HUES48 (cell line): ENCODE data around the gene ZC3H10.

ENCODE experiments used
- H3K27ac ChIP-seq: one replicate; pipeline ENCODE4 v1.7.0; 2013; ENCODE audit warnings: low read depth, low read length, inconsistent platforms
- H3K27me3 ChIP-seq: 2 replicates; pipeline ENCODE4 v1.6.1; 2013; ENCODE audit warnings: mild to moderate bottlenecking, low read length; ENCODE audit not compliant: control insufficient read depth, insufficient read depth
- H3K36me3 ChIP-seq: 2 replicates; pipeline ENCODE4 v1.6.1; 2013; ENCODE audit warnings: low read length; ENCODE audit not compliant: control insufficient read depth, insufficient read depth
- H3K4me1 ChIP-seq: 2 replicates; pipeline ENCODE4 v1.6.1; 2013; ENCODE audit warnings: mild to moderate bottlenecking, low read length; ENCODE audit not compliant: control insufficient read depth, insufficient read depth
- H3K4me3 ChIP-seq: 2 replicates; pipeline ENCODE4 v1.5.1; 2013; ENCODE audit warnings: mild to moderate bottlenecking, low read depth, low read length
- H3K9ac ChIP-seq: 2 replicates; pipeline ENCODE4 v1.6.1; 2013; ENCODE audit warnings: mild to moderate bottlenecking, low read depth, low read length, moderate library complexity
- H3K9me3 ChIP-seq: 2 replicates; pipeline ENCODE4 v1.6.1; 2013; ENCODE audit warnings: low read length; ENCODE audit not compliant: control insufficient read depth, insufficient read depth

Gene ZC3H10

DNA sequence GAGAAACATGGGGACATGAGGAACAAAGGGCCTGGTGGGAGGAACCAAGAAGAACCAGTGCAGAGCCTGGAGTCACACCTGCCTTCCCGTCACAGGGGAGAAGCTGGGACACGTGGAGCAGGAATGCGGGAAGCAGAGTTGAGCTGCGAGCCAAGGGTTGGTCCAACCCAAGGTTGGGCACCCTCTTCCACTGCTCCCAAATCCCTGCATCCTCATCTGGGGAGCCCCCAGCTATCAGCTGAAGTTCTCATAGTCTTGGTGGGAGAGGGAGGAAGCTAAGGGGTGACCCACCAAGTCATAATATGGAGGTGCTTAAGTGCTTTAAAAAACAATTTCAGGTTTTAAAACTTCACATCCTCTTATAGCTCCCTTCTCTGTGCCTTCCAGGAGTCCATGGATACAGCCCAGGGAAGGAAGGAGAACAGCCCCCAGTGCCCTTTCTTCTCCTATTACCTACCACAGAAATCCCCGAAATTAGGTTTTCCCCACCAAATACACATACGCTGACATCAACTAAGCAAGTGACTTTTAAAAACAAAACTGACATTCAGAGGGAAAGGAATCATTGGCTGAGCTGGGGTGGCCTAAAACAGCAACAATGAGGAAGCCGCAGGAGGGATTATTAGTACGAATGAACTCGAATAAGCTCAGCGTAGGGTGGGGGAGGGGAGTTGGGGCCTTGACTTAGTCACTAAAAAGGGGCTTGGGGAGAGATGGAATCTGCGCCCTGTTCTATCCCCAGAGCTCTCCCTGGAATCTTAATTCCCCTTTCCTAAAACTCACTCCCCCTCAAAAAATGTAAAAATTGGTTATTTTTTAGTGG, 44.6 kb downstream of the ZC3H10 start:
- Histone ChIP-seq H3K36me3 (peaks cover 83% of the 10 kb centered on the region), H3K27me3 (no peaks in the 10 kb centered on the region), H3K4me3 (no peak overlapping the region), H3K9me3 (no peaks in the 10 kb centered on the region), H3K4me1 (peaks cover 36% of the 10 kb centered on the region), H3K27ac (peak overlapping the region; percentile 78), H3K9ac (no peak overlapping the region)

DNA sequence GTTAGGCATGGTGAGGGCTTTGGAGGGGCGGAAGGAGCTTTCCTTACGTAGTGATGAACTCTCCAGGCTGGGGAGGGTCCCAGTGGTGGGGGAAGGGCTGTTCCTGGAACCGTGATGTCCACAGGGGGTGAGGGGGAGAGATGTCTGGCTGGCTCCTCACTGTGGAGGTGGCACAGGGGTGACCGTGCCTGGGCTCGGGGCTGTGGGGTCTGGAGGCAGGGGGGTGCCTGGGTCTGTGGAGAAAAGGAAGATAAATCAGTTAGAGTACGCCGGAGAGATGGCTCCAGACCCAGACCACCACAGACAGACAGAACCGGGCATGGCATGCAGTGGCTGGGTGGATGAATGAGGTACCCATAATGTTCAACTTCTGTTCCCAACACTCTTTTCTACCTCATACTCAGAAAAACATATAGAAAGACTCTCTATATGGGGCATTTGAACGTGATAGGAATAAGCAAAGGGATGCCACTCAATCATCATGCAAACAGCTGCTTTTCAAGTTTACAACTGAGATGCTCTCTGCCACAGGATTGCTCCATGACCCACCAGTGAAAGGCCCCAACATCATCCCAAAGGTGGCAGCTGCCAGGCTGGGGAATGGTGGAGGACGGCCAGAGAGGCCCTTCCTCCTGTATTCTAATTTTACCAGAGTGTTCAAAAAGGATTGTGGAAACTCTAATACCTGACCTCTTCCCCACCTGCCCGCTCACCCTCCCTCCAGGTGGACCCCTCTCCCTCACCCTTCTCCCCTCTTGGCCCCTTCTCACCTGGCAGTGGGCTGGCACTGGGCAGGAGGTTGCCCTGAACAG, 45.7 kb downstream of the ZC3H10 start:
- peaks cover 93% of the 10 kb centered on the region for H3K36me3 ChIP-seq
- H3K9ac ChIP-seq = no peak overlapping the region
- H3K4me1 ChIP-seq = peaks cover 36% of the 10 kb centered on the region
- H3K9me3 ChIP-seq = no peaks in the 10 kb centered on the region
- H3K4me3 ChIP-seq = no peak overlapping the region
- no peaks in the 10 kb centered on the region for H3K27me3 ChIP-seq
- H3K27ac ChIP-seq = peak overlapping the region; percentile 16

DNA sequence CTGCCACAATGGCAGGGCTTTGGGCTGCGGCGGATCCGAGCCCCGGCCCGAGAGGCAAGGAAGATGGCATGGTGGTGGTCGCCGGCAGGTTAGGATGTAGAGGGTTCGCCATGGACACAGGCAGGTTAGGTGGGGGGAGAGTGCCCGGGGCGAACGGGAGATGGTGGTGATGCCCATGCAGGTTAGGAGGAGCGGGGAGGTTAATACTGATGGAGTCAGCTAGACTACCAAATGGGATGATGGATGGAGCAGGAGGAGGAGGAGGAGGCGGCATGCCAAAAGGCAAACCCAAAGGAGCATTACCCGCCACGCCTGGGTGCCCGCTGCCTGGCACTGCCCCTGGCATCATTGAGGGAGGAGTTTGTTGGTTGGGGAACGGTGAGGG, 46.3 kb downstream of the ZC3H10 start:
- H3K9ac ChIP-seq = no peak overlapping the region
- H3K4me1 ChIP-seq = peaks cover 34% of the 10 kb centered on the region
- H3K27ac ChIP-seq = no peak overlapping the region
- no peaks in the 10 kb centered on the region for H3K9me3 ChIP-seq
- H3K36me3 ChIP-seq = peaks cover 97% of the 10 kb centered on the region
- H3K27me3 ChIP-seq = no peaks in the 10 kb centered on the region
- H3K4me3 ChIP-seq = no peak overlapping the region

DNA sequence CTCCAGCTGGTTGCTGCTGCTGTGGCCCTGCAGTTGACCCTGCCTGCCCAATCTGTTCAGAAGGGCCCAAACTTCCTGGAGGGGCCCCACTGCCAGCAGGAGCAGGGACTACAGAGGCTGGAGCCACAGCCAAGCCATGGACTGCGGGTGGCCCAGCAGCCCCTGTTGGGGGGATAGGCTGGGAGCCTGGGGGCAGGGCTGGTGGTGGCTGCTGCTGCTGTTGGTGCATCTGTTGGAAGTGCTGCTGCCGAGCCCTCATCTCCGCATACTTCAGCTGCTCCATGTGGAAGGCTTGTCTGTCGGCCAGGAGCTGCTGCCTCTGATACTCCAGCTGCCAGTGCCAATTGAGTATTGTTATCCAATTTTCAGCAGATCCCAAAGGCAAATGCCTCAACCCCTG, 47.3 kb downstream of the ZC3H10 start:
- Histone ChIP-seq H3K9me3 (no peaks in the 10 kb centered on the region), H3K27ac (no peak overlapping the region), H3K4me3 (no peak overlapping the region), H3K27me3 (no peaks in the 10 kb centered on the region), H3K36me3 (peaks cover 97% of the 10 kb centered on the region), H3K4me1 (peaks cover 23% of the 10 kb centered on the region), H3K9ac (no peak overlapping the region)

DNA sequence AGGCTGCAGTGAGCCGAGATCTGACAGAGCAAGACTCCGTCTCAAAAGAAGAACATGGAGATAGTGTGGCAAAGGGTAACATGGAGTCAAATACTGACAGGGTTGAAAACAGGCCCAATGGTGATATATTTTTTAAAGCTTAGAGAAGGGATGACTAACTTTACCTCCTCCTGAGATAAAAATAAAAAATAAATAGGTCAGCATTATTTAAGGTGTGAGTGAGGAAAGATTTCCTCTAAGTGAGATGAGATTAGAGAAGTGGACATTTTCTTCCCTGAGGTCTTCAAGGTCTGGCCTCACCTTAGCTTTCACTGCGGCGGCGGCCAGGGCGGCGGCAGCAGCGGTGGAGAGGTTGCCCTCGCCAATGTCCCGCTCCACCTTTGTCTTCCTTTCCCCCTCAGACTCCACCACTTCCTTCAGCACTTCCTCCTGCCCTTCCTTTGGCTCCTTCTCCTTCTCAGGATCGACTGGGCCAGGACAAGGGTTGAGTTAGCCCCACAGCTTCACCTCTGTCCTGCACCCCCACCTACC, 51.2 kb downstream of the ZC3H10 start:
- H3K36me3 ChIP-seq = peaks cover 97% of the 10 kb centered on the region
- no peak overlapping the region for H3K27ac ChIP-seq
- no peak overlapping the region for H3K9ac ChIP-seq
- H3K27me3 ChIP-seq = no peaks in the 10 kb centered on the region
- H3K4me3 ChIP-seq = no peak overlapping the region
- no peaks in the 10 kb centered on the region for H3K4me1 ChIP-seq
- no peaks in the 10 kb centered on the region for H3K9me3 ChIP-seq

DNA sequence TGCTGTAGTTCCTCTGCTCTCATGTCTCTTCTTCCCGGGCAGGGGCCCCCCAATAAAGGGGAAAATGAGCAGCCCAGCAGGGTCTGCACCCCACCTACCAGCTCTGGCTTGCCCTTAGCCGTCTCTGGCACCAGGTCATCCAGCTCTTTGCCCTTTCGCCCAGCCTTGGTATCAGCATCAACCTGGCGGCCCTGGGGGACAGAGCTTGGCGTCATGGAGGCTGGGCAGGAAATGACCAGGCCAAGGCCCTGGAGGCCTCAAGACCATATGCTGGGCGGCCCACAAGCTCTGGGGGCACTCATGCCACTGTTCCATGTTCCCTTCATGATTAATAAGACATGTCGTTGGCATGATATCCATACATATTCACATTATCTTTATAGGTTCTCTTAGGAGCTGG, 54.8 kb downstream of the ZC3H10 start:
- Histone ChIP-seq H3K27me3 (no peaks in the 10 kb centered on the region), H3K36me3 (peaks cover 92% of the 10 kb centered on the region), H3K4me1 (no peaks in the 10 kb centered on the region), H3K27ac (no peak overlapping the region), H3K9ac (no peak overlapping the region), H3K4me3 (no peak overlapping the region), H3K9me3 (no peaks in the 10 kb centered on the region)
